LHCN-M2 (cell line): ENCODE measurements around the gene FOXP1. TPM values are rescaled to one million over a fixed set of nuclear protein-coding genes. Genes with fewer than 3 reads are reported as not detected.
A peak's percentile ranks its signal among the peaks of the same experiment; 100 is the strongest.

Experiments used
- DNase-seq: peaks from one replicate; pipeline ENCODE4 v3.0.0-alpha.2; 2012; ENCODE audit warnings: low read depth
- total RNA-seq: library from RNA; depleted of rRNA; stranded (reverse); fragments of >200 nt; gene quantifications from 2 replicates; pipeline ENCODE4 v1.2.3, GENCODE V29; 2014

The FOXP1 gene
- total RNA-seq, 1 experiment from 2014 or later = 18.2 TPM

GRCh38 chr3:71310359-71310979 is 273.1 kb downstream of the FOXP1 start:
- peak; percentile 65 for DNase-seq

DNA sequence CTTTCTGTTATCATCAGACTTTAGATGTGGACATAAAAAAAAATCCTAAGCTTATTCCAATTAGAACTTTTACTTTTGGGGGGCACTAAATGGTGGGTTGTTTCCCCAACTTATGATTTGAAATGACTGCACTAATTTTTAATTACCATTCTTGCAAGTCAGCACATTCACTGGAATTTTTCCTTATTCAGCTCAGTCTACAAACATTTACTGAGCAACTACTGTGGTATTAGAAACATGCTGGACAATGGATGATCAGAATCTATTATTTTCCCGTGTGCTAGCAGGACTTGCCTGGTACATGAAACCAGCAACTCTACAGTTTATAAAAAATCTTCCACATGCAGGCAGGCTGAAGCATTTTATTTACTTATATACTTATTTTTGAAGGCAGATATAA is 273.6 kb downstream of the FOXP1 start:
- DNase-seq = no peak

DNA sequence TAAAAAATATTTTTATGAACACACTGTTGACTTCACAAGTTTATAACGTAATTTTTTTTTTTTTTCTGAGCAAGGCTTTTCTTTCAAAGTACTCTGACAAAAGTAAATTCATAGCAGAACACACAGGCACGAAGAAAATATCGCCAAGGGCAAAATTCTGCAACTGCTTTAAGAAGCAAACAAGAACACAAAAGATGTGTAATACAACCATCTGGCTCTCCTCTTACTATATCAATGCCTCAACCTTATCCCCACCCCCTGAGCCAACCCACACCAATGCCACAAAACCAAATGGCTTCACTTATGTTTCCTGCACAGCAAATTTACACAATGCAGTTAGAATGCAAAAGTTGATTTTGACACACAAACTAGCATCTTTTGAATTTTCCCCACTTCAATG is 274.2 kb downstream of the FOXP1 start:
- DNase-seq = no peak

DNA sequence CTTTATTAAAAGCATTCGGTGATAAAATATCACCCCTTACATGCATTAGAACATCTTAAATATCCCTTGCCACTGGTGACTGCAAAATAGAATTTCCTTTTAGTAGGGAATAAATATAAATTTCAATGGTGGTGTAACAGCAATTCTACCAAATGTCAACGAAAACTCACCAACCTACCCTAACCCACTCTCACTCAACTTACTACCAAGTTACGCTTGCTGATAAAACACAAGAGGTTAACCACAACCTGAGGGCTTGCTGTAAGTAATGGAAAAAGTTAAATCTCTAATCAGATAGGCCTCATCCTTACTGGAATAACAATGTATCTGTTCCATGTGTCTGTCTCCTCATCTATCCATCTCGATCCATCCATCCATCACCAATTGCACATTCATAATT is 274.7 kb downstream of the FOXP1 start:
- no peak for DNase-seq

GRCh38 chr3:71307991-71308697 is 275.4 kb downstream of the FOXP1 start:
- no peak for DNase-seq

GRCh38 chr3:71305231-71306206 is 278.0 kb downstream of the FOXP1 start:
- DNase-seq = no peak

GRCh38 chr3:71304684-71305083 is 278.8 kb downstream of the FOXP1 start:
- DNase-seq = peak; percentile 39

- no peak for DNase-seq
Observed at GRCh38 chr3:71304247-71304646, 279.3 kb downstream of the FOXP1 start.

DNA sequence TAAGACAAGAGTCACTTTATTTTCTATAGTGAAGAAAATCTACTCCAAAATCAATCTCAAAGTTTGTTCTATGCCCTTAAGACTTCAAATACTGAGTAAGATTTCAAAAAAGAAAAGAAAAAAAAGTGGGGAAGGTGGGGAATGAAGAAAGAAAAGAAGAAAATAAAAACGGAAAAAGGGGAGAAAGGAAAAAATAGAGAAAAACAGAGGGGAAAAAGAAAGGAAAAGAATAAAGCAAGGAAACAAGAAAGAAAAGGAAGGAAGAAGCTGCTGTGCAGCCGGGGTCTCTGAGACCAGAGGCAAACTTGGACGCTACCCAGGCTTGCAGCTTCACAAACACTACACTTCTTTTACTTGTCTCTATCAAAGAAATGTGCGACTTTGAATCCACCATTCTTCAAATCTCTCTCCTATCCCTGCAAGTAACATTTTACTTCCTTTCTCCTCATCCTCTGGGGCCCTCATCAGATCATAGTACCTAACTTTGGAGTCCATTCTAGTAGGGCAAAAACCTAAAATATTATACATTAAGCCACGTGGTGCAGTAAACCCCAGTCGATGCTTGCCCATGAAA is 279.8 kb downstream of the FOXP1 start:
- DNase-seq = no peak

- DNase-seq = no peak
Observed at GRCh38 chr3:71302604-71303003, 280.9 kb downstream of the FOXP1 start.

GRCh38 chr3:71300951-71301393 is 282.6 kb downstream of the FOXP1 start:
- DNase-seq = no peak

GRCh38 chr3:71299160-71299559 is 284.4 kb downstream of the FOXP1 start:
- no peak for DNase-seq

DNA sequence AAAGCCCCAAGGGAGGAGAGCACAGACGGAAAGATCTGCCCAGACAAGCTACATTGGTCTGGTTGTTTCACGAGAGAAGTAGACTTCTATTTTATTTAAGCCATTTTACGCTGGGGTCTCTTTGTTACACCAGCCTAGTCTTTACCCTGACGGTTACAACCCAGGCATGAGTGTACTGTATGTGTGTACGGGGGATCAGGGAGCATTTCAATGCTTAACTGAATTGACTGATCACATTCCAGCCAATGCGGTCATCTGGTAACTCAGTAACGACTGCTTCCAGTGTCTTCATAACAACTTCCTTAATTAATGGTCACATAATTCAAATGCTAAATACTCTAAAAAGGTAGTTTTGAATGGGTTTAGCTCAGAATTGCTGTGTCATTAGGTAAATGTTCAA is 288.6 kb downstream of the FOXP1 start:
- no peak for DNase-seq

GRCh38 chr3:71290301-71290700 is 293.2 kb downstream of the FOXP1 start:
- DNase-seq = no peak

DNA sequence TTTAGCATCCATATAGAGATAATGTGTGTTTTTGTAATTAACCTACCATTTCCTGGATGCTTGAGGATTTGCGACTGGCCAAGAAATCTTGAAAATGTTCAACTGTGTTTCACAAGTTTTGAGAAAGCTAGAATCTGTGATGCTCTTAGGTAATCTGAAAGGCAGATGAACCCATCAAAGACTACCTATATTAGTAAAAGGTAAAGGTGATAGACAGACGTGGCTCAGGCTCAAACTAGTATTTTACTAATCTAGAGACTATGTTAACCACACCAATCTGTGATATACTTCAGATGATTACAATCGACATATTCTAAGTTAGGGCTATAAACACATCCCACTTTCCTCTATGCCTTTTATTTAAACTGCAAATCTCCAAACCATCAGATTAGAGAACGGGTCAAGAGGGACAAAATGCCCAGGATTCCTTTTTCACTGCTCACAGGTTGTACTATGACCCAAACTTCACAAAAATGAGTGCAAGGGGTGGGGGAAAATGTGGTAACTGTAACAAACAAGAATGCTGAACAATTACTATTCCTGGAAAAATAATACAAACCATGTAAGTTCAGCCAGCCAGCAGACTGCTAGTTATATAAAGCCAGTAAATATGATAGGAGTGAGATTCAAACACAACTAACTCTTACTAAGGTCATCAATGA is 295.1 kb downstream of the FOXP1 start:
- no peak for DNase-seq

- no peak for DNase-seq
Observed at GRCh38 chr3:71285086-71285485, 298.4 kb downstream of the FOXP1 start.

GRCh38 chr3:71282976-71283375 is 300.6 kb downstream of the FOXP1 start:
- DNase-seq = no peak

DNA sequence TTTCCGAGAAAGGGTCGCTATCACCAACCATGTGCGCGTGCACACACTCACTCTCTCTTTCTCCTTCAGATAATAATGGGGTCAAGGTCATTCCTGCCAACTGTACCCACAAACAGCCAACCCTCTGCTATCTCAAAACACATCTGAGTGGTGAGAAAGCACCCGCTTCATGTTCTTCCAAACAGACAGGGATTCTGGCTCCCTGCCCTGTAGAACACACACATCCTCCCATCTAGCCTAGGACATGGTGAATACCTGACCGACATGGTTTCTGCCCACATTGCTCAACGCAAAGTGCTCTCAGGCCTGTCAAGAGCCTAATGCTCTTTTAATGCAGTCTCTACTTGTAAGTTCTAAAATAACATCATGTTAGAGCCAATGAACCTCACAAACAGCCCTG is 302.2 kb downstream of the FOXP1 start:
- no peak for DNase-seq

GRCh38 chr3:71277341-71277740 is 306.2 kb downstream of the FOXP1 start:
- DNase-seq = no peak

DNA sequence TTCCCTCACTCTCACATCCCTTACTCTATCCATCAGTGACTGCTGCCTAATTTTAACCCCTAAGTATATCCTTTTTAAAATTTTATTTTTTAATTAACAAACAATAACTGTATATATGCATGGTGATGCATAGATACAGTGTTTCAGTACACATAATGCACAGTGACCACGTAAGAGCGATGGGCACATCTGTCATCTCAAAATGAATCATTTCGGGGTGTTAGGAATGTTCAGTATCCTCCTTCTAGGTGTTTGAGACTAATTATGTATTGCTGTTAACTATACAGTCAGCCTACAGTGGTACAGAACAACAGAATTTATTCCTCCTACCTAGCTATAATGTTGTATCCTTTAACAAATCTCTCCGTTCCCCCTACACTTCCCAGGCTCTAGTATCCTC is 307.0 kb downstream of the FOXP1 start:
- DNase-seq = no peak

- DNase-seq = no peak
Observed at GRCh38 chr3:71273453-71273852, 310.1 kb downstream of the FOXP1 start.
